ENCODE measurements around the gene KCNK3.

Gene KCNK3

GRCh38 chr2:26722328-26722727 is 29.8 kb downstream of the KCNK3 start:
- Mint-ChIP-seq H3K27ac (no peak overlapping the region), H3K27me3 (no peaks in the 10 kb centered on the region), H3K36me3 (no peaks in the 10 kb centered on the region)

DNA sequence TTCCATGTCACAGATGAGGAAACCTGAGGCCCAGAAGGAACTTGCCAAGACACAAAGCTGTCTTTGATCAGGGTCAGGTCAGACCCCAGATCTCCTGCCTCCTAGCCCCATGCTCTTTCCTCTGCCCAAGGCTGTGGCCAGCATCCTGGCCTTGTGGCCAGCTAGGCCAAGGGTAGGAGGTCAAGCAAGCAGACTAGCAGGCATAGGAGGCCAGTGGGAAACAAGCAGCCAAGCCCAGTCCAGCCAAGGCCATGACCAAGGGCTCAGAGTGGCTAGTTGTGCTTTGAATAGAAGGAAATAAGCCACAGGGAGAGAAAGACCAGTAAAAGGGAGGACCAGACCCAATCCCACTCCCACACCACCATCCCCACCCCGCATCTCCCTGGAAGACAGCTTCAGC is 30.4 kb downstream of the KCNK3 start:
- H3K4me3 Mint-ChIP-seq = no peak overlapping the region
- H3K36me3 Mint-ChIP-seq = no peaks in the 10 kb centered on the region
- H3K9me3 Mint-ChIP-seq (ENCODE audit: low read depth) = no peaks in the 10 kb centered on the region
- peaks cover 2% of the 10 kb centered on the region for H3K4me1 Mint-ChIP-seq (ENCODE audit: low read depth)
- H3K27me3 Mint-ChIP-seq = no peaks in the 10 kb centered on the region
- no peak overlapping the region for H3K27ac Mint-ChIP-seq

More at GRCh38 chr2:26722328-26722727, 29.8 kb downstream of the KCNK3 start:
- H3K4me1 Mint-ChIP-seq (ENCODE audit: low read depth) = peaks cover 2% of the 10 kb centered on the region
- no peaks in the 10 kb centered on the region for H3K9me3 Mint-ChIP-seq (ENCODE audit: low read depth)
- H3K4me3 Mint-ChIP-seq = no peak overlapping the region

DNA sequence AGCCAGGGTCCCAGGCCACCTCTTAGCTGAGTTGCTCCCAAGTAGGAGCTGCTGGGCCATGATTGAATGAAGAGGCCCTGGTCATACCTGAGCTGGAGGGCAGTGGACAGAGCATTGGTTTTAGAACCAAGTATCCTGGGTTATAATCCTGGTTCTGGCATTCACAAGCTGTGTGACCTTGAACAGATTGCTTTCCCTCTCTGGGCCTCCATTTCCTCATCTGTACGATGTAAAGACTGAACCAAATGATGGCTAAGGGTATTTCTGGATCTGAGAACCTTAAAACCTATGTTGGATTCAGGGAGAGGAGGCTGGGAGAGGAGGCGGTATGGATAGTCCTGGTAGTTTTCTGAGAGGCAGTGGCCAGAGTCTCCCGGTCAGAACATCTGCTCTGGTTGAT is 31.0 kb downstream of the KCNK3 start:
- Mint-ChIP-seq H3K27ac (no peak overlapping the region), H3K4me1 (ENCODE audit: low read depth) (peaks cover 2% of the 10 kb centered on the region), H3K36me3 (no peaks in the 10 kb centered on the region), H3K27me3 (no peaks in the 10 kb centered on the region), H3K4me3 (no peak overlapping the region), H3K9me3 (ENCODE audit: low read depth) (no peaks in the 10 kb centered on the region)

DNA sequence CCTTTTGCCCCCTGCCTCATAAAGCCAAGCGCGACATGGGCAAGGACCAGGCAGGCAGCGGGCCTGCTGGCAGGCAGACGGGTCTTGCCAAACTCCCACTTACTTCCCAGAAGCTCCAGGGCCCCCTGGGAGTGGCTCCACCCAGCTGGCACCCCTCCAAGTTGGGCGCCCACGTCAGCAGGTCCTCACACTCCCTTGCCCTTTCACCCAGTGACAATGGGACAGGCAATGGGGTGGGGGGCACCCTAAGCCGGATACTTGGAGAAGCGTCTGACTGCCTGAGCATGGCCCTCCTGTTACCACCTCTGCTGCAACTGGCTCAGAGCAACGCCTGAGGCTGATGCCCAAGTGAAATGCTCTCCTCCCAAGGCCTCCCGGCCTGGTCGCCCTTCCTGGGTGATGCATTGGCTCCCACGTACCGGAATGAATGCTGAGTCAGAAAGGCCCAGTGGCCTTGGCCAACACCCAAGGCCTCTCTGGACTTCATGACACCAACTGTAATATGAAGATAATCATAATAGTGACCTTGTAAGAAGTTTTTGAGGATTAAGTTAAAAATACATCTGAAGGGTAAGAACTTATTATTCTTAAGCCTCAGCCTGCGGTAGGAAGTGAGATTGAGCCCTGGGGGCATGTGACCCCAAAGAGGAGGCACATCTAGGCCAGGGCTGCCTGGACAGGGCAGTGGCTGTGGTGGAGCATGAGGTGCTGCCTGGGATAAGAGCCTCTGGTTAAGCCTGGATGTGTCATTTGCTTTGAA is 31.6 kb downstream of the KCNK3 start:
- H3K9me3 Mint-ChIP-seq (ENCODE audit: low read depth) = no peaks in the 10 kb centered on the region
- H3K4me3 Mint-ChIP-seq = no peak overlapping the region
- H3K27me3 Mint-ChIP-seq = peaks cover 2% of the 10 kb centered on the region
- no peak overlapping the region for H3K27ac Mint-ChIP-seq
- H3K4me1 Mint-ChIP-seq (ENCODE audit: low read depth) = peaks cover 4% of the 10 kb centered on the region
- no peaks in the 10 kb centered on the region for H3K36me3 Mint-ChIP-seq

DNA sequence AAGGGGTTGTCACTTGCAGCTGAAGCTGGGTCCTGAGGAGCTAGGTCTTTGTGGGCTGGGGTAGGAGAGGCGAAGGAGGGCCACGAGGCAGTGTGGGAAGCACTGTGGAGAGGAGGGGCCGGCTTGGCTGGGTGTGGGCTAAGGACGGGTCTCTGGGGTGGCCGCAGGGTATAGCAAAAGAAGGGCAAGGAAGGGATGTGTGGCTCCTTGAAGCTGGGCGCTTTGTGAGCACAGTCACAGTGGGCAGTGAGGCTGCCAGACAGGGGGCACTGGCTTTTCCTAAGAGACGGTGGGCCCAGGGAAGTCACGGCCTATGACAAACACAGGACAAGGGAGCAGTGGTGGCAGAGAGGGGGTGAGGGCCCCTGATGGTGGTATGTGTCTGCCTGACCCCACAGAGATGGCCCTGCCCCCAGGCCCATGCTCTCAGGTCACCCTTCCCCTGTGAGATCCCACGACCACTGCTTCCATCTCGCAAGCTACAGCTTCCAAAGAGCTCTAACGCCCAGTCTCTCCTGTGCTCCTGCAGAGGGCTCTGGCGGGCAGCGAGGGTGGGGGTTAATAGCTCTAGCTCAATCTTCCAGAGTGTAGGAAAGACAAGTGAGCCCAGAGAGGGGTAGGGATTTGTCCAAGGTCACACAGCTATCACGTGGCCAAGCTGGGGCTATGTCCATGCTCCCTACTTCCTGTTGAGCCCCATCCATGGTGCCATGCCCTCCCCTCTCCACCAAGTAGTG is 32.4 kb downstream of the KCNK3 start:
- Mint-ChIP-seq H3K4me3 (no peak overlapping the region), H3K9me3 (ENCODE audit: low read depth) (no peaks in the 10 kb centered on the region), H3K4me1 (ENCODE audit: low read depth) (peaks cover 4% of the 10 kb centered on the region), H3K36me3 (no peaks in the 10 kb centered on the region), H3K27ac (no peak overlapping the region), H3K27me3 (peaks cover 2% of the 10 kb centered on the region)

DNA sequence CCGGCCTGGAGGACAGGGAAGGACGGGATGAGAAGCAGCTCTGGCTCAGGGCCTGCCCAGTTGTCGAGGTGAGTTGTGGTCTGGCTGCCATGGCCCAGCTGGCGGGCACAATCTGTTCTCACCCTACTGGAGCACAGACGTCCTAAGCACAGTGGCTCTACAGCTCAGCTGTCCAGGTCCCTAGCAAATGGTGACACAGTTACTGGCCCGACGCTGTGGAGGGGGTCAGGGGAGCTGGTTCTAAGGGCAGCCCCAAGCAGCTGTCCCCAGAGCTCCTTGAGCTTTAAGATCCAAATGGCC is 32.9 kb downstream of the KCNK3 start:
- Mint-ChIP-seq H3K27ac (no peak overlapping the region), H3K36me3 (no peaks in the 10 kb centered on the region), H3K27me3 (peaks cover 2% of the 10 kb centered on the region), H3K9me3 (ENCODE audit: low read depth) (no peaks in the 10 kb centered on the region), H3K4me1 (ENCODE audit: low read depth) (peaks cover 4% of the 10 kb centered on the region), H3K4me3 (no peak overlapping the region)

DNA sequence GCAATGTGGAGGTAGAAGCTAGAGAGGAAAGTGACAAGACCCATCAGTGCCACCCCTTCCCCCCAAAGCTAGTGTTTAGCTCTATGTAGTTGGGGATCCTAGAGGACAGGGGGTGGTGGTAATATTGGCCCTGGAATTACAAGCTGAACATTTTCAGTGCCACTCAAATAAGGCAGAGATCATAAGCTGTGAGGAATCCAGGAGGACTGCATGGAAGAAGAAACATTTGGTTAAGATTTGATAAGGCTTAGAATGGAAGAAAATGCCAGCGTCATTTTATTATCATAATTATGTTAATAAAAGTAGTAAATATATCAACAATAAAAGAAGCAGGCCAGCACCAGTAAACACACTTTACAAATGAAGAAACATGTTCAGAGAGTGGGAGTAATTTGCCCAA is 33.7 kb downstream of the KCNK3 start:
- Mint-ChIP-seq H3K27me3 (peaks cover 2% of the 10 kb centered on the region), H3K9me3 (ENCODE audit: low read depth) (no peaks in the 10 kb centered on the region), H3K4me3 (no peak overlapping the region), H3K4me1 (ENCODE audit: low read depth) (peaks cover 4% of the 10 kb centered on the region), H3K27ac (no peak overlapping the region), H3K36me3 (no peaks in the 10 kb centered on the region)

GRCh38 chr2:26727641-26728561 is 35.4 kb downstream of the KCNK3 start:
- Mint-ChIP-seq H3K36me3 (no peaks in the 10 kb centered on the region), H3K27me3 (peaks cover 4% of the 10 kb centered on the region), H3K9me3 (ENCODE audit: low read depth) (no peaks in the 10 kb centered on the region), H3K27ac (no peak overlapping the region), H3K4me1 (ENCODE audit: low read depth) (peaks cover 2% of the 10 kb centered on the region), H3K4me3 (no peak overlapping the region)

- Mint-ChIP-seq H3K4me1 (ENCODE audit: low read depth) (peaks cover 2% of the 10 kb centered on the region), H3K4me3 (no peak overlapping the region), H3K27me3 (peaks cover 4% of the 10 kb centered on the region), H3K9me3 (ENCODE audit: low read depth) (no peaks in the 10 kb centered on the region), H3K27ac (no peak overlapping the region), H3K36me3 (no peaks in the 10 kb centered on the region)
These were observed 36.8 kb downstream of the KCNK3 start for GRCh38 chr2:26729311-26729710.

- H3K27me3 Mint-ChIP-seq = peaks cover 4% of the 10 kb centered on the region
- peaks cover 2% of the 10 kb centered on the region for H3K4me1 Mint-ChIP-seq (ENCODE audit: low read depth)
- H3K4me3 Mint-ChIP-seq = no peak overlapping the region
- no peaks in the 10 kb centered on the region for H3K9me3 Mint-ChIP-seq (ENCODE audit: low read depth)
- H3K36me3 Mint-ChIP-seq = no peaks in the 10 kb centered on the region
- H3K27ac Mint-ChIP-seq = no peak overlapping the region
These were observed 38.2 kb downstream of the KCNK3 start for GRCh38 chr2:26730549-26731344.

GRCh38 chr2:26731714-26732113 is 39.2 kb downstream of the KCNK3 start:
- H3K27ac Mint-ChIP-seq = no peak overlapping the region
- no peaks in the 10 kb centered on the region for H3K9me3 Mint-ChIP-seq (ENCODE audit: low read depth)
- no peak overlapping the region for H3K4me3 Mint-ChIP-seq
- H3K36me3 Mint-ChIP-seq = no peaks in the 10 kb centered on the region
- peaks cover 2% of the 10 kb centered on the region for H3K4me1 Mint-ChIP-seq (ENCODE audit: low read depth)
- peaks cover 4% of the 10 kb centered on the region for H3K27me3 Mint-ChIP-seq

- Mint-ChIP-seq H3K27ac (no peak overlapping the region), H3K36me3 (no peaks in the 10 kb centered on the region), H3K4me1 (ENCODE audit: low read depth) (peaks cover 2% of the 10 kb centered on the region), H3K27me3 (peaks cover 7% of the 10 kb centered on the region), H3K9me3 (ENCODE audit: low read depth) (no peaks in the 10 kb centered on the region), H3K4me3 (no peak overlapping the region)
These were observed 39.9 kb downstream of the KCNK3 start for GRCh38 chr2:26732446-26732845.

- Mint-ChIP-seq H3K4me3 (no peak overlapping the region), H3K4me1 (ENCODE audit: low read depth) (peaks cover 2% of the 10 kb centered on the region), H3K27me3 (peaks cover 7% of the 10 kb centered on the region), H3K27ac (no peak overlapping the region), H3K9me3 (ENCODE audit: low read depth) (no peaks in the 10 kb centered on the region), H3K36me3 (no peaks in the 10 kb centered on the region)
These were observed 40.9 kb downstream of the KCNK3 start for GRCh38 chr2:26733413-26733812.

DNA sequence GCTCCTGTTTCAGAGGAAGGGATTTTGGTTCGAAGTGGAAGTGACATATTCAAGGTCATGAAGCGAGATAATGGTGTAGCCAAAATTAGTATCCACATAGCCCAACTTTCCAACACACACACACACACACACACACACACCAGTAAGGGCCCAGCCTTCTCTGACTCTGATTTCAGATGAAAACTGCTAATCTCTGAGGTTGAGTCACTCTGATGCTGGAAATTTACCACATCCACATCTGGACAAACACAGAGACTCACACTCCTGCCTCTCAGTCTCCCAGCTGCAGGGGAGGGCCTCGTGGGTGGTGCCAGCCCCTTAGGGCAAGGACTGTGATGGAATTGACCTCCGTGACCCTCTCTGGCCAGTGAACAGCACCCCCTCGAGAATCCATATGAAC is 42.6 kb downstream of the KCNK3 start:
- no peak overlapping the region for H3K27ac Mint-ChIP-seq
- no peaks in the 10 kb centered on the region for H3K9me3 Mint-ChIP-seq (ENCODE audit: low read depth)
- H3K36me3 Mint-ChIP-seq = no peaks in the 10 kb centered on the region
- no peak overlapping the region for H3K4me3 Mint-ChIP-seq
- H3K4me1 Mint-ChIP-seq (ENCODE audit: low read depth) = no peaks in the 10 kb centered on the region
- peaks cover 5% of the 10 kb centered on the region for H3K27me3 Mint-ChIP-seq
